HCT116 (cell line): ENCODE data around the gene ITGA7.

Experiments
- ATF3 ChIP-seq: IDR thresholded peaks from 2 replicates; pipeline ENCODE4 v1.6.1; 2012
- CTCF ChIP-seq, 3 experiments: fragments of 200-600 bp in 1 of 3; sonication (generic) in 1 of 3; IDR thresholded peaks in 2 of 3; conservative IDR thresholded peaks in 1 of 3; 2 replicates each; pipeline ENCODE4 v1.5.1; 2012 to 2017; ENCODE audit warnings: low read depth in 2 of 3, low read length in 2 of 3, antibody characterized with exemption in 1 of 3, borderline replicate concordance in 1 of 3, control low read depth in 1 of 3, mild to moderate bottlenecking in 1 of 3, mixed read lengths in 1 of 3, mixed run types in 1 of 3, moderate library complexity in 1 of 3; ENCODE audit not compliant: insufficient read depth in 1 of 3
- JUND ChIP-seq: IDR thresholded peaks from 2 replicates; pipeline ENCODE4 v1.6.1; 2012
- POLR2A ChIP-seq: IDR thresholded peaks from 2 replicates; pipeline ENCODE4 v1.7.0; 2011; ENCODE audit warnings: borderline replicate concordance; ENCODE audit not compliant: insufficient read depth, insufficient read length; ENCODE audit errors: extremely low read depth
- POLR2AphosphoS5 ChIP-seq: IDR thresholded peaks from 2 replicates; pipeline ENCODE4 v1.6.1; 2011; ENCODE audit warnings: mild to moderate bottlenecking, low read depth, low read length, moderate library complexity
- RAD21 ChIP-seq: IDR thresholded peaks from 2 replicates; pipeline ENCODE4 v1.6.1; 2012; ENCODE audit warnings: low read depth, mild to moderate bottlenecking
- REST ChIP-seq: IDR thresholded peaks from 2 replicates; pipeline ENCODE4 v1.6.1; 2012; ENCODE audit warnings: low read depth
- SIN3A ChIP-seq: IDR thresholded peaks from 2 replicates; pipeline ENCODE4 v1.6.1; 2012; ENCODE audit warnings: low read depth
- SRF ChIP-seq: IDR thresholded peaks from 2 replicates; pipeline ENCODE4 v1.6.1; 2012; ENCODE audit warnings: low read depth
- TCF7L2 ChIP-seq: IDR thresholded peaks from 2 replicates; pipeline ENCODE4 v1.7.0; 2011; ENCODE audit warnings: borderline replicate concordance, inconsistent platforms; ENCODE audit not compliant: insufficient read depth, insufficient read length; ENCODE audit errors: extremely low read depth

- TF ChIP-seq POLR2AphosphoS5 (no peak), CTCF (IDR thresholded peaks at IDR 0.05 in 2 of 3, conservative IDR thresholded peaks at IDR 0.05 in 1 of 3; ENCODE audit: borderline replicate concordance in 1 of 3, insufficient read depth in 1 of 3, low read depth in 2 of 3, low read length in 2 of 3) (no peak), REST (no peak), JUND (no peak), SIN3A (no peak), TCF7L2 (no peak), POLR2A (no peak), ATF3 (no peak), SRF (no peak), RAD21 (no peak)
Measured at GRCh38 chr12:55711786-55712553, 4.3 kb upstream of the ITGA7 start.
